ENCODE measurements around the gene NRG2.

- TF ChIP-seq, protein P1, sequence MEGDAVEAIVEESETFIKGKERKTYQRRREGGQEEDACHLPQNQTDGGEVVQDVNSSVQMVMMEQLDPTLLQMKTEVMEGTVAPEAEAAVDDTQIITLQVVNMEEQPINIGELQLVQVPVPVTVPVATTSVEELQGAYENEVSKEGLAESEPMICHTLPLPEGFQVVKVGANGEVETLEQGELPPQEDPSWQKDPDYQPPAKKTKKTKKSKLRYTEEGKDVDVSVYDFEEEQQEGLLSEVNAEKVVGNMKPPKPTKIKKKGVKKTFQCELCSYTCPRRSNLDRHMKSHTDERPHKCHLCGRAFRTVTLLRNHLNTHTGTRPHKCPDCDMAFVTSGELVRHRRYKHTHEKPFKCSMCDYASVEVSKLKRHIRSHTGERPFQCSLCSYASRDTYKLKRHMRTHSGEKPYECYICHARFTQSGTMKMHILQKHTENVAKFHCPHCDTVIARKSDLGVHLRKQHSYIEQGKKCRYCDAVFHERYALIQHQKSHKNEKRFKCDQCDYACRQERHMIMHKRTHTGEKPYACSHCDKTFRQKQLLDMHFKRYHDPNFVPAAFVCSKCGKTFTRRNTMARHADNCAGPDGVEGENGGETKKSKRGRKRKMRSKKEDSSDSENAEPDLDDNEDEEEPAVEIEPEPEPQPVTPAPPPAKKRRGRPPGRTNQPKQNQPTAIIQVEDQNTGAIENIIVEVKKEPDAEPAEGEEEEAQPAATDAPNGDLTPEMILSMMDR (IDR thresholded peaks at IDR 0.05), result no peak
- TF ChIP-seq POLR2A (IDR thresholded peaks at IDR 0.05), result no peak
Observed at GRCh38 chr5:139884144-139884543, 159.0 kb downstream of the NRG2 start.

Measured in body of pancreas (tissue), 4 donors.